Loucy (cell line): Measurements from ENCODE around the gene SUFU.
A peak's percentile ranks its signal among the peaks of the same experiment; 100 is the strongest.

ENCODE experiments used
- H2AFZ ChIP-seq: fragments of 200-600 bp; sonication (generic); 2 replicates; pipeline ENCODE4 v1.6.0; 2016; ENCODE audit warnings: antibody characterized with exemption, mild to moderate bottlenecking, low read length, moderate library complexity
- H3F3A ChIP-seq: fragments of 200-600 bp; 2 replicates; pipeline ENCODE4 v1.6.0; 2016; ENCODE audit warnings: antibody characterized with exemption, low read depth, mild to moderate bottlenecking
- H3K27me3 ChIP-seq: fragments of 200-600 bp; sonication (generic); 2 replicates; pipeline ENCODE4 v1.6.1; 2014; ENCODE audit warnings: low read length, mild to moderate bottlenecking; ENCODE audit not compliant: insufficient read depth, poor library complexity, severe bottlenecking
- H3K36me3 ChIP-seq: fragments of 200-600 bp; sonication (generic); 2 replicates; pipeline ENCODE4 v1.6.1; 2016; ENCODE audit warnings: low read length; ENCODE audit not compliant: insufficient read depth
- H3K4me1 ChIP-seq: fragments of 200-600 bp; sonication (generic); 2 replicates; pipeline ENCODE4 v1.5.1; 2014; ENCODE audit warnings: low read length, mild to moderate bottlenecking; ENCODE audit not compliant: insufficient read depth, poor library complexity, severe bottlenecking
- H3K4me2 ChIP-seq: fragments of 200-600 bp; sonication (generic); 2 replicates; pipeline ENCODE4 v1.6.0; 2014; ENCODE audit warnings: antibody characterized with exemption, low read length, low read depth, mild to moderate bottlenecking; ENCODE audit not compliant: poor library complexity, severe bottlenecking
- H3K4me3 ChIP-seq: fragments of 200-600 bp; sonication (generic); 2 replicates; pipeline ENCODE4 v1.5.1; 2014; ENCODE audit warnings: low read length, mild to moderate bottlenecking, mixed read lengths; ENCODE audit not compliant: poor library complexity, severe bottlenecking
- H3K79me2 ChIP-seq: fragments of 200-600 bp; sonication (generic); 2 replicates; pipeline ENCODE4 v1.6.1; 2014; ENCODE audit warnings: low read length; ENCODE audit not compliant: insufficient read depth
- H3K9ac ChIP-seq: fragments of 200-600 bp; sonication (generic); 2 replicates; pipeline ENCODE4 v1.6.0; 2014; ENCODE audit warnings: mild to moderate bottlenecking, low read depth, low read length, moderate library complexity; ENCODE audit not compliant: poor library complexity, severe bottlenecking
- H3K9me2 ChIP-seq: fragments of 200-600 bp; sonication (generic); replicated peaks from 2 replicates; pipeline ENCODE4 v1.6.1; 2016; ENCODE audit warnings: low read depth, low read length, mixed read lengths
- H3K9me3 ChIP-seq: fragments of 200-600 bp; sonication (generic); 2 replicates; pipeline ENCODE4 v1.6.1; 2014; ENCODE audit warnings: mild to moderate bottlenecking, antibody characterized with exemption, low read length, low read depth; ENCODE audit not compliant: insufficient read depth
- H4K20me1 ChIP-seq: fragments of 200-600 bp; sonication (generic); 2 replicates; pipeline ENCODE4 v1.6.0; 2014; ENCODE audit warnings: antibody characterized with exemption, low read length, mild to moderate bottlenecking; ENCODE audit not compliant: insufficient read depth, poor library complexity, severe bottlenecking
- CTCF ChIP-seq: fragments of 200-600 bp; sonication (generic); conservative IDR thresholded peaks from 2 replicates; pipeline ENCODE4 v1.5.1; 2014; ENCODE audit warnings: mild to moderate bottlenecking, antibody characterized with exemption, low read length
- EZH2phosphoT487 ChIP-seq: fragments of 200-600 bp; IDR thresholded peaks from 2 replicates; pipeline ENCODE4 v1.6.1; 2018; ENCODE audit warnings: antibody characterized with exemption, mild to moderate bottlenecking, moderate library complexity, borderline replicate concordance

SUFU gene

GRCh38 chr10:102586858-102587257, 83.1 kb downstream of the SUFU start:
- no peak overlapping the region for H2AFZ ChIP-seq
- H3K4me2 ChIP-seq = no peak overlapping the region
- TF ChIP-seq CTCF (no peak), EZH2phosphoT487 (no peak)
- no peaks in the 10 kb centered on the region for H3K4me1 ChIP-seq
- H3K27me3 ChIP-seq = no peaks in the 10 kb centered on the region
- no peaks in the 10 kb centered on the region for H3K36me3 ChIP-seq
- H4K20me1 ChIP-seq = no peaks in the 10 kb centered on the region
- no peak overlapping the region for H3K4me3 ChIP-seq
- H3K9me3 ChIP-seq = no peaks in the 10 kb centered on the region
- no peaks in the 10 kb centered on the region for H3K9me2 ChIP-seq
- H3K79me2 ChIP-seq = 0 out of 2 replicates have a peak, but pooled peaks cover 3% of the 10 kb centered on the region
- H3K9ac ChIP-seq = no peak overlapping the region
- H3F3A ChIP-seq = no peaks in the 10 kb centered on the region

- Histone ChIP-seq H3K4me2 (no peak overlapping the region), H3K27me3 (no peaks in the 10 kb centered on the region), H3K4me1 (peaks cover 8% of the 10 kb centered on the region), H3F3A (no peaks in the 10 kb centered on the region), H3K4me3 (no peak overlapping the region), H3K9ac (no peak overlapping the region), H4K20me1 (no peaks in the 10 kb centered on the region), H3K9me2 (no peaks in the 10 kb centered on the region), H3K79me2 (0 out of 2 replicates have a peak, but pooled peaks cover 4% of the 10 kb centered on the region), H2AFZ (no peak overlapping the region), H3K9me3 (no peaks in the 10 kb centered on the region), H3K36me3 (no peaks in the 10 kb centered on the region)
- no peak for TF ChIP-seq CTCF
Measured at GRCh38 chr10:102588875-102589274, 85.1 kb downstream of the SUFU start.

- Histone ChIP-seq H3K4me2 (no peak overlapping the region), H3K9me3 (no peaks in the 10 kb centered on the region), H3K9ac (peak overlapping the region; percentile 33), H3K4me1 (peaks cover 24% of the 10 kb centered on the region), H2AFZ (no peak overlapping the region), H3K4me3 (no peak overlapping the region), H3K27me3 (no peaks in the 10 kb centered on the region), H3F3A (no peaks in the 10 kb centered on the region), H3K9me2 (no peaks in the 10 kb centered on the region), H3K79me2 (0 out of 2 replicates have a peak, but pooled peaks cover 4% of the 10 kb centered on the region), H3K36me3 (peaks cover 32% of the 10 kb centered on the region; the same call in 1 of the 2 replicates), H4K20me1 (no peaks in the 10 kb centered on the region)
- no peak for TF ChIP-seq EZH2phosphoT487
- TF ChIP-seq CTCF = no peak
Measured at GRCh38 chr10:102593074-102593803, 89.5 kb downstream of the SUFU start.
